H9 (cell line): ENCODE results near the gene CACNA1D. TPM values are rescaled to one million over a fixed set of nuclear protein-coding genes. Genes with fewer than 3 reads are reported as not detected.

Experiments
- DNase-seq: peaks from one replicate; pipeline ENCODE4 v3.0.0-alpha.2; 2017
- H2AFZ ChIP-seq: one replicate; pipeline ENCODE4 v1.6.1; 2013; ENCODE audit warnings: mild to moderate bottlenecking, low read length, control low read depth, moderate library complexity
- H2AK5ac ChIP-seq: 2 replicates; pipeline ENCODE4 v1.6.1; 2013; ENCODE audit warnings: low read length, control low read depth, mixed read lengths; ENCODE audit not compliant: insufficient read length
- H2BK120ac ChIP-seq: one replicate; pipeline ENCODE4 v1.6.1; 2013; ENCODE audit warnings: low read depth, mild to moderate bottlenecking, low read length, control low read depth, inconsistent platforms; ENCODE audit not compliant: poor library complexity, severe bottlenecking
- H2BK12ac ChIP-seq: 2 replicates; pipeline ENCODE4 v1.6.1; 2013; ENCODE audit warnings: low read length, control low read depth, mixed read lengths, low read depth; ENCODE audit not compliant: insufficient read length
- H2BK15ac ChIP-seq: 2 replicates; pipeline ENCODE4 v1.6.1; 2013; ENCODE audit warnings: low read depth, low read length, control low read depth
- H2BK20ac ChIP-seq: one replicate; pipeline ENCODE4 v1.6.1; 2013; ENCODE audit warnings: low read depth, mild to moderate bottlenecking, low read length, control low read depth, inconsistent platforms; ENCODE audit not compliant: poor library complexity, severe bottlenecking
- H2BK5ac ChIP-seq: 2 replicates; pipeline ENCODE4 v1.6.1; 2013; ENCODE audit warnings: low read length, control low read depth, mixed read lengths; ENCODE audit not compliant: insufficient read length
- H3K14ac ChIP-seq: 2 replicates; pipeline ENCODE4 v1.6.1; 2013; ENCODE audit warnings: low read length, control low read depth; ENCODE audit not compliant: insufficient read depth
- H3K18ac ChIP-seq: 2 replicates; pipeline ENCODE4 v1.6.1; 2013; ENCODE audit warnings: low read depth, mild to moderate bottlenecking, mixed read lengths, low read length, control low read depth; ENCODE audit not compliant: insufficient read length
- H3K23ac ChIP-seq: 2 replicates; pipeline ENCODE4 v1.6.1; 2013; ENCODE audit warnings: low read length, control low read depth, mixed read lengths, low read depth; ENCODE audit not compliant: insufficient read length
- H3K23me2 ChIP-seq: 2 replicates; pipeline ENCODE4 v1.6.1; 2013; ENCODE audit warnings: low read depth, mild to moderate bottlenecking, mixed read lengths, low read length, control low read depth; ENCODE audit not compliant: insufficient read length, poor library complexity, severe bottlenecking
- H3K27ac ChIP-seq: 2 replicates; pipeline ENCODE4 v1.5.1; 2013; ENCODE audit warnings: low read length, control low read depth, mixed read lengths, low read depth; ENCODE audit not compliant: insufficient read length
- H3K27me3 ChIP-seq: 2 replicates; pipeline ENCODE4 v1.6.1; 2013; ENCODE audit warnings: low read length, control low read depth, inconsistent platforms; ENCODE audit not compliant: insufficient read depth
- H3K4ac ChIP-seq: 2 replicates; pipeline ENCODE4 v1.6.1; 2013; ENCODE audit warnings: low read depth, mild to moderate bottlenecking, control low read depth, inconsistent platforms, low read length, moderate library complexity
- H3K4me1 ChIP-seq: 2 replicates; pipeline ENCODE4 v1.6.1; 2013; ENCODE audit warnings: low read length, control low read depth, inconsistent platforms; ENCODE audit not compliant: insufficient read depth
- H3K4me2 ChIP-seq: 2 replicates; pipeline ENCODE4 v1.6.1; 2013; ENCODE audit warnings: low read length, control low read depth, mixed read lengths; ENCODE audit not compliant: insufficient read length, insufficient read depth
- H3K56ac ChIP-seq: 2 replicates; pipeline ENCODE4 v1.6.1; 2013; ENCODE audit warnings: low read depth, mild to moderate bottlenecking, mixed read lengths, low read length, control low read depth; ENCODE audit not compliant: insufficient read length
- H3K79me1 ChIP-seq: 2 replicates; pipeline ENCODE4 v1.6.1; 2013; ENCODE audit warnings: low read depth, mild to moderate bottlenecking, moderate library complexity, low read length, control low read depth, inconsistent platforms; ENCODE audit not compliant: insufficient read depth, poor library complexity, severe bottlenecking
- H3K79me2 ChIP-seq: 2 replicates; pipeline ENCODE4 v1.6.1; 2013; ENCODE audit warnings: low read length, control low read depth, inconsistent platforms; ENCODE audit not compliant: insufficient read depth
- H3K9ac ChIP-seq: 2 replicates; pipeline ENCODE4 v1.6.1; 2013; ENCODE audit warnings: low read length, control low read depth, mixed read lengths; ENCODE audit not compliant: insufficient read length; ENCODE audit errors: extremely low read depth
- H3K9me3 ChIP-seq: one replicate; pipeline ENCODE4 v1.6.1; 2013; ENCODE audit warnings: low read depth, low read length, inconsistent platforms; ENCODE audit not compliant: control insufficient read depth
- H3T11ph ChIP-seq: one replicate; pipeline ENCODE4 v1.6.1; 2013; ENCODE audit warnings: mild to moderate bottlenecking, low read length, control low read depth, inconsistent platforms
- H4K20me1 ChIP-seq: one replicate; pipeline ENCODE4 v1.6.1; 2013; ENCODE audit not compliant: control insufficient read depth, insufficient read length, insufficient read depth
- H4K5ac ChIP-seq: 2 replicates; pipeline ENCODE4 v1.6.1; 2013; ENCODE audit warnings: low read depth, mild to moderate bottlenecking, mixed read lengths, low read length, control low read depth; ENCODE audit not compliant: insufficient read length
- H4K8ac ChIP-seq: replicated peaks from 2 replicates; pipeline ENCODE4 v1.6.1; 2013; ENCODE audit warnings: low read length, control low read depth, mixed read lengths, low read depth; ENCODE audit not compliant: insufficient read length
- H4K91ac ChIP-seq: 2 replicates; pipeline ENCODE4 v1.6.1; 2013; ENCODE audit warnings: low read depth, mild to moderate bottlenecking, moderate library complexity, mixed read lengths, low read length, control low read depth; ENCODE audit not compliant: insufficient read length
- H3K27ac Mint-ChIP-seq, 3 experiments: 2 replicates in 2 of 3; 3 replicates in 1 of 3; pipeline ENCODE4 v1.8.0; 2020 to 2021; ENCODE audit warnings: mixed read lengths in 3 of 3, mild to moderate bottlenecking in 1 of 3, moderate library complexity in 1 of 3
- H3K27me3 Mint-ChIP-seq: 2 replicates; pipeline ENCODE4 v1.8.0; 2021; ENCODE audit warnings: low read depth, mild to moderate bottlenecking, moderate library complexity, mixed read lengths
- H3K36me3 Mint-ChIP-seq, 3 experiments: 2 replicates in 2 of 3; 3 replicates in 1 of 3; pipeline ENCODE4 v1.8.0; 2020 to 2021; ENCODE audit warnings: low read depth in 3 of 3, mixed read lengths in 3 of 3; ENCODE audit not compliant: insufficient read depth in 1 of 3
- H3K4me1 Mint-ChIP-seq, 2 experiments: 2 replicates each; pipeline ENCODE4 v1.8.0; 2020; ENCODE audit warnings: mixed read lengths in 2 of 2
- H3K4me3 Mint-ChIP-seq, 2 experiments: 2 replicates in 1 of 2; 3 replicates in 1 of 2; pipeline ENCODE4 v1.8.0; 2020 to 2021; ENCODE audit warnings: mild to moderate bottlenecking in 2 of 2, mixed read lengths in 2 of 2, moderate library complexity in 1 of 2
- H3K9me3 Mint-ChIP-seq, 2 experiments: 2 replicates in 1 of 2; 3 replicates in 1 of 2; pipeline ENCODE4 v1.8.0; 2020; ENCODE audit warnings: mild to moderate bottlenecking in 2 of 2, mixed read lengths in 2 of 2, moderate library complexity in 1 of 2
- CTCF ChIP-seq: fragments of 200-600 bp; sonication (generic); conservative IDR thresholded peaks from 3 replicates; pipeline ENCODE4 v1.8.0; 2021; ENCODE audit warnings: antibody characterized with exemption, mild to moderate bottlenecking
- WGBS: extraction: QIAGEN DNeasy Blood & Tissue Kit; methylation state at CpG from one replicate; pipeline ENCODE4 v1.1.7; 2013; ENCODE audit warnings: missing lambda C conversion rate, low lambda C conversion rate, mixed read lengths; ENCODE audit not compliant: insufficient read length; ENCODE audit errors: extremely low coverage; 5-methylcytosine and 5-hydroxymethylcytosine counted together
- total RNA-seq: library from RNA; stranded (reverse); gene quantifications from 2 replicates; pipeline ENCODE4 v1.2.1, GENCODE V29; 2021

Gene CACNA1D
- total RNA-seq, 1 experiment from 2014 or later, result 3.5 TPM

- H2BK15ac ChIP-seq, result no peak overlapping the region
- no peak overlapping the region for H4K5ac ChIP-seq
- 100% methylated on average over 1 of the region's 2 CpGs for WGBS
- H3K36me3 Mint-ChIP-seq, result no peaks in the 10 kb centered on the region
- no peak overlapping the region for H2BK12ac ChIP-seq
- no peaks in the 10 kb centered on the region for H3K4me1 ChIP-seq
- no peaks in the 10 kb centered on the region for H3K27me3 ChIP-seq
- peaks cover 2 to 7% of the 10 kb centered on the region in 2 experiments; a peak in 2 of 4 replicates for H3K4me1 Mint-ChIP-seq
- DNase-seq, result no peak
- H3K23me2 ChIP-seq, result no peaks in the 10 kb centered on the region
- H2BK20ac ChIP-seq, result no peak overlapping the region
- H4K20me1 ChIP-seq, result no peaks in the 10 kb centered on the region
- no peak overlapping the region for H3K18ac ChIP-seq
- no peak overlapping the region for H3K56ac ChIP-seq
- no peak overlapping the region for H2BK5ac ChIP-seq
- H3K4ac ChIP-seq, result no peak overlapping the region
- no peak overlapping the region for H4K91ac ChIP-seq
- H2AFZ ChIP-seq, result no peak overlapping the region
- no peak overlapping the region for H3K27ac Mint-ChIP-seq
- no peak overlapping the region for H3K27ac ChIP-seq
- no peak overlapping the region for H2AK5ac ChIP-seq
- H2BK120ac ChIP-seq, result no peak overlapping the region
- no peak overlapping the region for H3K4me3 Mint-ChIP-seq
- no peak for TF ChIP-seq CTCF
- no peaks in the 10 kb centered on the region for H3K9me3 ChIP-seq
- no peak overlapping the region for H3K4me2 ChIP-seq
- no peaks in the 10 kb centered on the region for H3K79me2 ChIP-seq
- H3K79me1 ChIP-seq, result no peaks in the 10 kb centered on the region
- H3K9me3 Mint-ChIP-seq, result no peaks in the 10 kb centered on the region; a peak in 1 of 5 replicates
- H3K23ac ChIP-seq, result no peak overlapping the region
- no peak overlapping the region for H3K14ac ChIP-seq
- H3T11ph ChIP-seq, result no peak overlapping the region
- H3K9ac ChIP-seq, result no peak overlapping the region
- H4K8ac ChIP-seq, result no peak overlapping the region
- peaks cover 5% of the 10 kb centered on the region for H3K27me3 Mint-ChIP-seq
These were observed 199.0 kb downstream of the CACNA1D start for GRCh38 chr3:53693451-53693850.
